Activated CD4-positive, alpha-beta T cell treated with anti-CD3 and anti-CD28 coated beads for 36 hours (primary cell): ENCODE measurements around the gene ENTPD8. TPM values are rescaled to one million over a fixed set of nuclear protein-coding genes. Genes with fewer than 3 reads are reported as not detected.

Experiments
- ATAC-seq: fragments of 200-7000 bp; cut with Tn5 transposase; one replicate; pipeline ENCODE4 v1.10.0; 2021; ENCODE audit warnings: mild to moderate bottlenecking, moderate library complexity
- CTCF ChIA-PET: fragments of 350-600 bp; sonication (Branson Sonifier 250); formaldehyde crosslinking; loops from one replicate; lab custom pipeline; 2021; ENCODE audit warnings: antibody characterized with exemption; lab: Charles Lee
- POLR2A ChIA-PET: fragments of 350-600 bp; sonication (Branson Sonifier 250); formaldehyde crosslinking; loops from one replicate; lab custom pipeline; 2021; ENCODE audit warnings: antibody characterized with exemption, inconsistent platforms; lab: Charles Lee
- DNase-seq: peaks from one replicate; pipeline ENCODE4 v3.0.0-alpha.2; 2020
- H3K27ac Mint-ChIP-seq: one replicate; pipeline ENCODE4 v1.8.0; 2021; ENCODE audit warnings: mixed read lengths
- H3K27me3 Mint-ChIP-seq: one replicate; pipeline ENCODE4 v1.8.0; 2021; ENCODE audit warnings: mixed read lengths
- H3K36me3 Mint-ChIP-seq: one replicate; pipeline ENCODE4 v1.8.0; 2021; ENCODE audit warnings: low read depth, mixed read lengths
- H3K4me1 Mint-ChIP-seq: one replicate; pipeline ENCODE4 v1.8.0; 2021; ENCODE audit warnings: mixed read lengths
- H3K4me3 Mint-ChIP-seq: one replicate; pipeline ENCODE4 v1.8.0; 2021; ENCODE audit warnings: mild to moderate bottlenecking, moderate library complexity, mixed read lengths
- H3K9me3 Mint-ChIP-seq: one replicate; pipeline ENCODE4 v1.8.0; 2021; ENCODE audit warnings: low read depth, mixed read lengths
- intact Hi-C, 2 experiments: fragments of 100-400 bp; cut with DNase I in 1 of 2; cut with micrococcal nuclease in 1 of 2; formaldehyde crosslinking; loops; one replicate each; pipeline versions ENCODE4 v1.14.2 to v1.15.1; 2022 to 2024; cut with DNase I, micrococcal nuclease
- total RNA-seq, 2 experiments: library from RNA; stranded (reverse); gene quantifications; one replicate each; pipeline ENCODE4 v1.2.3, GENCODE V29; 2021

Gene ENTPD8
- total RNA-seq, 2 experiments from 2014 or later: not detected

DNA sequence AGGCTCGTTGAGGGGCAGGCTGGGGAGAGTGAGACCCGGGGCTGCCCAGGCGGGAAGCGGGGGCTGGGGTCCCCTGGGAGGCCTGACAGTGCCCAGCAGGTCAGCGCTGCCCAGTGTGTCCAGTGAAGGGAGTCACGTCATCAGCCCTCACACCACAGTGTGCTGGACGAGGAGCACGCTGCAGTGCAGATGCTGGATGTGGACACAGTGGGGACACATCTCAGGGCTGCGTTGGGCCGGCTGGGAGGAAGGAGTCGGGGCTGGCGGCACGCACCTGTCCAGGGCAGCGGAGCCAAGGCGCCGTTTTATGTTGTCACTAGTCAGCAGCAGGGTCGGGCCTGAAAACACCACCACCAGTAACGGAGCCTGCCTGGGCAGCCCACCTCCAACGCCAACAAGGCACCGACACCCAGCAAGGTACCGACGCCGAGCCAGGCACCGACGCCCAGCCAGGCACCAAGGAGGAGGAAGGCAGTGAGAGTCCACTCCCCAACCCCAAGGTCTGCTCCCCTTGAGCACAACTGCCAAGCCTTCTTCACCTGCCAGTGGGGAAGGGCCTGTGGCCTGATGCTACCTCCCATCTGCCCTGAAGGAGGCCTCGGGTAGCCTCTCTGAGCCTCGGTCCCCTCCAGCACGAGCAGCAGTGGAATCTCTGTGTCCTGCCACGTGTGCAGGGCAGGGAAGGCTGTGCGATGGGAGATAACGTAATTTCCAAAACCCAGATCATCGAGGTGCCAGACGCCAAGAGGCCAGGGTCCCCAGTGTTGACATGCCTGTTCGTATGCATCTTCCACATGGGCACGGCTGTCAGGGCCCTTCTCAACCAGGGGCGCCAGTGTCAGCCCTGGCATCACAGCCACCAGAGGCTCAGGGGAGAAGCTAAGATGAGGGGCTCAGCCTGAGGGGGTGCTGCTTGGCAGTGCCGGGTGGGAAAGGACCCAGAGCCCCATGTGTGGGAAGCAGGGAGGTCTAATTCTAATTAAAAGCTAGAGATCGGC lies 39.8 kb upstream of the ENTPD8 start:
- Mint-ChIP-seq H3K4me1 (peaks cover 9% of the 10 kb centered on the region), H3K4me3 (no peak overlapping the region), H3K27me3 (no peaks in the 10 kb centered on the region), H3K9me3 (peaks cover 3% of the 10 kb centered on the region), H3K36me3 (no peaks in the 10 kb centered on the region), H3K27ac (no peak overlapping the region)
- POLR2A ChIA-PET: no interaction called here
- DNase-seq (no peak), ATAC-seq (no peak)
- CTCF ChIA-PET: interaction anchor here (0.6 kb wide), 1 partner anchor 807 kb away, joined by 3 read pairs; no protein-coding TSS in a partner anchor
- intact Hi-C loops: no loop called here

- CTCF ChIA-PET: no interaction called here
- H3K27me3 Mint-ChIP-seq: no peaks in the 10 kb centered on the region
- intact Hi-C loops: no loop called here
Measured at GRCh38 chr9:137479892-137480685, 38.9 kb upstream of the ENTPD8 start.

GRCh38 chr9:137478962-137479861 lies 38.1 kb upstream of the ENTPD8 start:
- H3K27ac Mint-ChIP-seq: no peak overlapping the region
- ChIA-PET CTCF (no interaction called here), POLR2A (no interaction called here)
- peaks cover 6% of the 10 kb centered on the region for H3K36me3 Mint-ChIP-seq
- peaks cover 11% of the 10 kb centered on the region for H3K9me3 Mint-ChIP-seq
- H3K4me1 Mint-ChIP-seq: peaks cover 9% of the 10 kb centered on the region
- ATAC-seq: no peak
- intact Hi-C loops: no loop called here
- H3K27me3 Mint-ChIP-seq: no peaks in the 10 kb centered on the region
- no peak overlapping the region for H3K4me3 Mint-ChIP-seq
- DNase-seq: no peak

More at GRCh38 chr9:137479892-137480685, 38.9 kb upstream of the ENTPD8 start:
- Mint-ChIP-seq H3K9me3 (peaks cover 8% of the 10 kb centered on the region), H3K4me3 (no peak overlapping the region), H3K27ac (no peak overlapping the region), H3K36me3 (peaks cover 4% of the 10 kb centered on the region), H3K4me1 (peaks cover 9% of the 10 kb centered on the region)
- ATAC-seq: no peak
- no peak for DNase-seq
- POLR2A ChIA-PET: no interaction called here

DNA sequence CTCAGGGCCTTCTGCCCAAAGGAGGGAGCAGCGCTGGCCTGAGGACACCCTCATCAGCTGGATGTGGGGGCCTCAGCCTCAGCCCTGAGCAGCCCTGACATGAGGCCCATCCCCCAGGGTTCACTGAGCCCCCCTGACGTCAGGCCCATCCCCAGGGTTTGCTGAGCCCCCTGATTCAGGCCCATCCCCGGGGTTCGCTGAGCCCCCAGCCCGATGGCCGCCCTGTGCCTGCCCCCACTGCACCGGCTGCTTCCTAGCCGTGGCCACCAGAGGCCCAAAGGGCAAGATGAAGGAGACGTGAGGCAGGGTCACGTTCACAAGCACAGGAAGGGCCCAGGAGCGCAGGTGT lies 37.4 kb upstream of the ENTPD8 start:
- POLR2A ChIA-PET: no interaction called here
- no peak for ATAC-seq
- Mint-ChIP-seq H3K4me3 (no peak overlapping the region), H3K9me3 (peaks cover 12% of the 10 kb centered on the region), H3K4me1 (peaks cover 9% of the 10 kb centered on the region), H3K27ac (no peak overlapping the region), H3K27me3 (no peaks in the 10 kb centered on the region), H3K36me3 (peaks cover 10% of the 10 kb centered on the region)
- intact Hi-C loops: no loop called here
- no peak for DNase-seq
- CTCF ChIA-PET: interaction anchor here (0.7 kb wide), 1 partner anchor 112 kb away, joined by 4 read pairs; no protein-coding TSS in a partner anchor

GRCh38 chr9:137477778-137478612 lies 36.8 kb upstream of the ENTPD8 start:
- H3K36me3 Mint-ChIP-seq: peaks cover 13% of the 10 kb centered on the region
- CTCF ChIA-PET: interaction anchor here (0.7 kb wide), 1 partner anchor 112 kb away, joined by 4 read pairs; no protein-coding TSS in a partner anchor
- POLR2A ChIA-PET: no interaction called here

DNA sequence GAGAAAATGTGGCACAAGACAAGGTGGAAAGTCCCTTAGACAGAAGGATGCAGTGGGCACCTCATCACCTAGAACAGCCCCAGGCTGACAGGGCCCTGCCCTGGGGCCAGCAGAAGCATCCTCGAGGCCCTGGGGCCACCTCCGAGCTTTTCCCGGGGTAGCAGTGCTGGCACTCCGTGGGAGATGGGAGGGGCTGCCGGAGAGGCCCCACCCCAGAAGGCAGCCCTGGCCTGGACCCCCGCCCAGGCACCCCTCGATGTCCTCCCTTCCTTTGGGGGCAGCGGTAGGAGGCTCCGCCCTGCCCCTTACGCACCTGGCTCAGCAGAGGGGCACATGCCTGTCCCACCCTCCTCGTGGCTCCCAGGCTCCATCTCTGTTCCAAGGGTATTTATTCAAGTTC lies 35.7 kb upstream of the ENTPD8 start:
- intact Hi-C loops: no loop called here
- ChIA-PET CTCF (no interaction called here), POLR2A (no interaction called here)
- Mint-ChIP-seq H3K9me3 (peaks cover 12% of the 10 kb centered on the region), H3K4me1 (peaks cover 4% of the 10 kb centered on the region), H3K36me3 (peaks cover 16% of the 10 kb centered on the region), H3K27ac (no peak overlapping the region), H3K27me3 (no peaks in the 10 kb centered on the region), H3K4me3 (no peak overlapping the region)
- ATAC-seq (no peak), DNase-seq (no peak)

More at GRCh38 chr9:137477778-137478612, 36.8 kb upstream of the ENTPD8 start:
- Mint-ChIP-seq H3K4me1 (peaks cover 9% of the 10 kb centered on the region), H3K4me3 (no peak overlapping the region), H3K27me3 (no peaks in the 10 kb centered on the region), H3K9me3 (peaks cover 12% of the 10 kb centered on the region), H3K27ac (no peak overlapping the region)
- ATAC-seq (no peak), DNase-seq (no peak)
- intact Hi-C loops: no loop called here

- ATAC-seq (no peak), DNase-seq (no peak)
- no peaks in the 10 kb centered on the region for H3K27me3 Mint-ChIP-seq
- H3K4me3 Mint-ChIP-seq: no peak overlapping the region
- H3K9me3 Mint-ChIP-seq: peaks cover 12% of the 10 kb centered on the region
- POLR2A ChIA-PET: no interaction called here
- peaks cover 2% of the 10 kb centered on the region for H3K4me1 Mint-ChIP-seq
- intact Hi-C loops: no loop called here
- no peak overlapping the region for H3K27ac Mint-ChIP-seq
- CTCF ChIA-PET: no interaction called here
- H3K36me3 Mint-ChIP-seq: peaks cover 16% of the 10 kb centered on the region
Measured at GRCh38 chr9:137475666-137476065, 34.5 kb upstream of the ENTPD8 start.

DNA sequence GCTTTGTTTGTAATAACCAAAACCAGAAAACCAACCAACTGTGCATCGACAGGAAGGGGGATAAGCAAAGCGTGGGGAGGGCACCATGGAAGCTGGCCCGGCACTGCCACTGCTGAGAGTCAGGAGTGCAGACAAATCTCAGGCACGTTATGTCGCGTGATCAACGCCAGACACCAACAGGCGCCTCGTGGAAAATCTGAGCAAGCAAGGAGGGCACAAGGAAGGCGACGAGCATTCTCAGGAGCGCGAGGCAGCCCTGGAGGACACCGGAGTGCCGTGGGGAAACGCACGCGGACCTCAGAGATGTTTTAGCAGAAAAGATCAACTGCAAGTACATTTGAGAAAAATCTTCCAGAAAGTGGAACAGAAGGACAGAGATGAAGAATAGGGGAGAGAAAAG lies 33.1 kb upstream of the ENTPD8 start:
- ChIA-PET POLR2A (no interaction called here), CTCF (interaction anchor here (0.6 kb wide), 1 partner anchor 35 kb away, joined by 3 read pairs; no protein-coding TSS in a partner anchor)
- DNase-seq (no peak), ATAC-seq (no peak)
- H3K4me1 Mint-ChIP-seq: peaks cover 5% of the 10 kb centered on the region
- intact Hi-C loops: no loop called here
- H3K27me3 Mint-ChIP-seq: peaks cover under 1% of the 10 kb centered on the region
- H3K9me3 Mint-ChIP-seq: peaks cover 12% of the 10 kb centered on the region
- H3K4me3 Mint-ChIP-seq: no peak overlapping the region
- H3K36me3 Mint-ChIP-seq: peaks cover 16% of the 10 kb centered on the region
- H3K27ac Mint-ChIP-seq: no peak overlapping the region

DNA sequence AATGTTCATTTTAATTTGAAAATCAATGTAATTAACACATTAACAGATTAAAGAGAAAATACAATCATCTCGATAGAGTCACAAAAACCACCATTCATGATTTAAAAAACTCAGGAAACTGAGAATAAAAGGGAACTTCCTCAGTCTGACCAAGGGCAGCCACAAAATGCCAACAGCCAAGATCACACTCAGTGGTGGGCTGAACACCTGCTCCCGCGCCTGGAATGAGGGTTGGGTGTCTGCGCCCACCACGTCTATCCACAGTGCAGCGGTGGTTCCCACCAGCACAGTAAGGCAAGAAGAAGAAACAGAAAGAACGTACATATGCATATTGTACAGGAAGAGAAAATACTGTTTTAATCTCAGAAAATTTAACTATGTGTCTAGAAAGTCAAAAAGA lies 29.6 kb upstream of the ENTPD8 start:
- DNase-seq: no peak
- Mint-ChIP-seq H3K27me3 (peaks cover 4% of the 10 kb centered on the region), H3K36me3 (peaks cover 14% of the 10 kb centered on the region), H3K9me3 (peaks cover 7% of the 10 kb centered on the region), H3K4me3 (no peak overlapping the region), H3K27ac (no peak overlapping the region), H3K4me1 (peaks cover 5% of the 10 kb centered on the region)
- CTCF ChIA-PET: interaction anchor here (1.3 to 2.0 kb wide), 2 partner anchors 11 to 64 kb away, joined by 5 to 7 read pairs; partner anchors contain the start of gene NSMF
- intact Hi-C loops: no loop called here
- POLR2A ChIA-PET: no interaction called here
- ATAC-seq: no peak

- Mint-ChIP-seq H3K4me1 (peaks cover 7% of the 10 kb centered on the region), H3K27me3 (peaks cover 4% of the 10 kb centered on the region), H3K27ac (no peak overlapping the region), H3K9me3 (no peaks in the 10 kb centered on the region), H3K4me3 (no peak overlapping the region), H3K36me3 (peaks cover 2% of the 10 kb centered on the region)
- no peak for DNase-seq
- POLR2A ChIA-PET: no interaction called here
- CTCF ChIA-PET: no interaction called here
- intact Hi-C loops: no loop called here
- ATAC-seq: no peak
Measured at GRCh38 chr9:137467896-137468295, 26.7 kb upstream of the ENTPD8 start.
